ENCODE measurements around the gene MORC2. TPM values are rescaled to one million over a fixed set of nuclear protein-coding genes. Genes with fewer than 3 reads are reported as not detected.

The MORC2 gene
- total and polyA plus RNA-seq, 10 of the 15 experiments (the other 5 are each of a cell fraction or from before 2014, with no cell fraction given): 1.7 to 16.3 (median 9.0) TPM

DNA sequence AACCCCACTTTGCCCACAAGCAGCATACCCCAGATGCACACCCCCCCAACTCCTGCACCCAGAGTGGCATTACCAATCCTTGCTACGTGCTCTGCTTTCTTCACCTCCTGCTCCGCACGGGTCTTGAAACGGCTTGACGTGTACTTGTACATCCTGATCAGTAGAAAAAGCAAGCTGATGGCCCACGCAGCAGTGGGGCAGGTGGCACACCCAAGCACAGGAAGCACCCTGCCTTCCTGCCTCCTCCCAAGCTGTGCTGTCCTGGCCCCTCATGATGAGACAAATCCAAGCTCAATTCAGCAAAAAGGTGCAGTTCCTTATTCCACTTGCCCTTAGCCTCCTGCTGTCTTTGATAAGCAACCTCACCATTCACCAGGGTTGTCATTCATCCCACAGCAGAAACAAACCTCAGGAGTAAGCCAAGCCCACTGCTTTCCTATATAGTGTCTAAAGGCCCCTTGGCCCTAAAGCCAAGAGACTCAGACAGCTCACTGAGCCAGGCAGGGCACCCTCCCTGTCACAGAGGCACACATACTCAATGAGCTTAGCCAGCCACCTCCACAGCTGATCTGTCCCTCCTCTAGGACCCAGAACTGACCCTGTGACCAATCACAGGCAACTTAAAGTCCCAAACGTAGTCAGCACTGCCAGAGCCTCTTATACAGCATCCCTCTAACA, 27.8 kb downstream of the MORC2 start:
- ChIA-PET POLR2A (no interaction called here), CTCF (interaction anchor here (0.8 to 1.3 kb wide), 2 partner anchors 9 to 184 kb away, joined by 3 to 5 read pairs; no protein-coding TSS in a partner anchor), RAD21 (ENCODE audit: unreplicated experiment) (no interaction called here), SMC1A (ENCODE audit: uncharacterized antibody, unreplicated experiment) (no interaction called here)
- TF ChIP-seq CHD2 (IDR thresholded peaks at IDR 0.05; ENCODE audit: borderline replicate concordance, low read depth, low read length) (no peak), NRF1 (conservative IDR thresholded peaks at IDR 0.05; ENCODE audit: low read depth, low read length) (no peak), MYB (IDR thresholded peaks at IDR 0.05; ENCODE audit: borderline replicate concordance, low read depth, low read length) (no peak), NR2F1 (conservative IDR thresholded peaks at IDR 0.05) (no peak), REST (IDR thresholded peaks at IDR 0.05; ENCODE audit: low read depth, low read length) (no peak), RAD51 (IDR thresholded peaks at IDR 0.05) (no peak), NR2C2 (IDR thresholded peaks at IDR 0.05; ENCODE audit: borderline replicate concordance, control insufficient read depth, insufficient read length, low read depth) (no peak), EP300 (IDR thresholded peaks at IDR 0.05; ENCODE audit: borderline replicate concordance in 1 of 2, control insufficient read depth in 1 of 2, low read depth in 2 of 2, low read length in 2 of 2) (no peak), TBL1XR1 (IDR thresholded peaks at IDR 0.05; ENCODE audit: low read depth, low read length) (no peak), BMI1 (IDR thresholded peaks at IDR 0.05; ENCODE audit: borderline replicate concordance) (no peak), ATF7 (IDR thresholded peaks at IDR 0.05; ENCODE audit: low read depth) (no peak), BHLHE40 (IDR thresholded peaks at IDR 0.05; ENCODE audit: borderline replicate concordance in 1 of 2, low read depth in 2 of 2, low read length in 1 of 2) (no peak)
- TF ChIP-seq, protein P1, sequence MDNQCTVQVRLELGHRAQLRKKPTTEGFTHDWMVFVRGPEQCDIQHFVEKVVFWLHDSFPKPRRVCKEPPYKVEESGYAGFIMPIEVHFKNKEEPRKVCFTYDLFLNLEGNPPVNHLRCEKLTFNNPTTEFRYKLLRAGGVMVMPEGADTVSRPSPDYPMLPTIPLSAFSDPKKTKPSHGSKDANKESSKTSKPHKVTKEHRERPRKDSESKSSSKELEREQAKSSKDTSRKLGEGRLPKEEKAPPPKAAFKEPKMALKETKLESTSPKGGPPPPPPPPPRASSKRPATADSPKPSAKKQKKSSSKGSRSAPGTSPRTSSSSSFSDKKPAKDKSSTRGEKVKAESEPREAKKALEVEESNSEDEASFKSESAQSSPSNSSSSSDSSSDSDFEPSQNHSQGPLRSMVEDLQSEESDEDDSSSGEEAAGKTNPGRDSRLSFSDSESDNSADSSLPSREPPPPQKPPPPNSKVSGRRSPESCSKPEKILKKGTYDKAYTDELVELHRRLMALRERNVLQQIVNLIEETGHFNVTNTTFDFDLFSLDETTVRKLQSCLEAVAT (IDR thresholded peaks at IDR 0.05): no peak
- H3K4me2 ChIP-seq (ENCODE audit: control insufficient read depth, insufficient read depth): no peak overlapping the region
- FAIRE-seq (no peak), ATAC-seq (no peak), DNase-seq (ENCODE audit: low read depth, low spot score) (no peak)
- WGBS (ENCODE audit: insufficient coverage, insufficient replicate concordance, low lambda C conversion rate, missing lambda C conversion rate): 73% methylated on average over 4 of the region's 7 CpGs
- H3K79me2 ChIP-seq (ENCODE audit: control insufficient read depth, insufficient read depth, low read length): no peaks in the 10 kb centered on the region
- H3K4me1 ChIP-seq (ENCODE audit: control insufficient read depth, insufficient read depth, low read length): no peaks in the 10 kb centered on the region
- no peak overlapping the region for H3K27ac ChIP-seq (ENCODE audit: control insufficient read depth, insufficient read depth)
- no peak overlapping the region for H3K9ac ChIP-seq (ENCODE audit: control insufficient read depth, insufficient read depth, low read length)
- no TSS peak for BruUV-seq (replicated peaks)
- H3K9me3 ChIP-seq (replicated peaks; ENCODE audit: control insufficient read depth, insufficient read depth, low read length): no peaks in the 10 kb centered on the region
- no peak overlapping the region for H3K4me3 ChIP-seq
- no peak overlapping the region for H2AFZ ChIP-seq (ENCODE audit: control insufficient read depth, low read depth, low read length)
- intact Hi-C loops (cut with micrococcal nuclease; ENCODE audit: unreplicated experiment): loop anchor here (10.0 kb wide), 1 partner anchor 294 kb away; no protein-coding TSS in a partner anchor
- H3K27me3 ChIP-seq (replicated peaks in 1 of 2; ENCODE audit: control insufficient read depth in 2 of 2, insufficient read depth in 2 of 2, low read length in 1 of 2): no peaks in the 10 kb centered on the region
- H3K36me3 ChIP-seq (ENCODE audit: control insufficient read depth in 2 of 2, insufficient read depth in 2 of 2, low read length in 1 of 2): peaks cover 21 to 33% of the 10 kb centered on the region in 2 experiments; a peak in 3 of 4 replicates
- no peaks in the 10 kb centered on the region for H4K20me1 ChIP-seq (ENCODE audit: control insufficient read depth, insufficient read depth)
- in situ Hi-C loops (cut with MboI): no loop called here

Measured in GM12878 (cell line).